Amygdala (tissue), 56 donors: Measurements from ENCODE around the gene ATAD3C.

Experiments
- DNase-seq, 56 donors: peaks; one replicate each; lab custom pipeline; 2025; lab: John Stamatoyannopoulos, UW

ATAD3C gene

DNA sequence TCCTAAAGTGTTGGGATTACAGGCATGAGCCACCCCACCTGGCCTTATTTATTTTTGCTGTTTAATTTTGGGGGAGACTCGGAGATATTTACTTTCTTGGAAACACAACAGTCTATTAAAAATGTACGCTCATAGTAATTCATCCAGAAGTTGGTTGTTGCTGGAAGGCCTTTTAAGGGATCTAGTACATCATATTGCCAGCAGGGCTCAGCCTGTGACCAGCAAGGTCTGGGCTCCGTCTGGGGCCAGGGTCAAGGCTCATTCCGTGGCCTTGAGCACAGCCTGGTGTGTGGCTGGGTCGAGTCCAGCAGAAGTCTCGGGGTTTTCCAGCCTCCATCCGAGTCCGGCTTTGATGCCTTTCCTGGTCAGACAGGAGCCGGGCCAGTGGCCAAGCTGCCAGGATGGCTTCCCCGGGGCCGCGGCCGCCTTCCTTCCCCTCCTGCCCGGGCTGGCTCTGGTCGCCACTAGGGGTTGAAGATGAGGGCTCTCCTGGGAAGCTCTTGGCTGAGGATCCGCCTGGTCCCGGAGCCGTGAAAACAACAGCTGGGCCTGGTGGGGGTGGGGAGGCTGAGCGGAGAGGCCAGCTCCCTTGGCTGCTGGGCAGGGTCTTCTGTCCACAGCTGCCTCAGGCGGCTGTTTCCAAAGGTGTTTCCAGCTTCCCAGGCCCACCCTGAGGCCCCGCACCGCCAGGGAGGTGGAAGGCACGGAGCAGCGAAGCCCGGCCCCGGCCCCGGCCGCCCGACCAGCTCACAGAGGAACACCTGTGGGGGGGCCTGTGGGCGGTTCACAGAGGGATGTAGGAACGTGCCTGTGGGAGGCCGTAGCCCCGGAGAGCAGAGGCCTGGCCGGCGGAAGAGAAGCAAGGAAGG lies 19.1 kb upstream of the ATAD3C start:
- peak in 45 of 56 donors; percentile 35 to 84 (median 66) for DNase-seq

DNA sequence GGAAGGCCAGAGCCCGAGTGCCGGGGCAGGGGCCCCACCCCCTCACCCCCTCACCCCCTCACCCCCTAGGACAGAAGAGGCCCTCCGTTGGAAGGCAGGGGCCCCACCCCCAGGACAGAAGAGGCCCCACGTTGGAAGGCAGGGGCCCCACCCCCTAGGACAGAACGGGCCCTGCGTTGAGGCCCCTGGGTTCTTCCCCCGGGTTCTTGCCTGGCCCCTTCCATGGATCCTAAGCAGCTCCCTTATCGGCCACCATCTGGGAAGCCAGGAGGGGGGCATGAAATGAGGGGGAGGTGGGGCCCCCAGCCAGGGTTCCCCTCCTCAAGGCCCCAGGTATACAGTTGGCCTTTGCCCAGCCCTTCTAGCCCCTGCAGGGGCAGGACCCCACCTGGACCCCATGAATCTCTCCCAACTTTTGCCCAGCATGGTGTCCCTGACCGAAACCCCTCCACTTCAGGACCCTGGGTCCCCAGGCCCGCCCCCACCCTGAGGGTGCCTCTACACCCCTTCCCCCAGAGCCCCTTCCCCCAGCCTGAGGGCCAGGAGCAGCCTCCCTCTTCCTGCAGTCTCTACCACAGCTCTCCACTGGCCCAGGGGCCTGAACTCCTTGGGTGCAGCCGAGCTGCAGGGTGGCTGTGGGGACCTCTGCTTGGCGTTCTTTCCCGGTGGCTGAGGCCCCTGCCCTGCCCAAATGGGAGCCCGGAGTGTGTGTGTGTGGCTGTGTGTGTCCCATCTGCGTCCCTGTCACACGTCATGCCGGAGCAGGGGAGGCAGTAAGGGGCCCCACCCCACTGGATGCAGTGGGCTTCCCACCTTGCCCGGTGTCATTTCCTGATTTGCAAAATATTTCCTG lies 18.3 kb upstream of the ATAD3C start:
- peak in 5 of 56 donors; percentile 29 to 62 (median 55) for DNase-seq

GRCh38 chr1:1431845-1432273 lies 17.6 kb upstream of the ATAD3C start:
- DNase-seq: peak in 14 of 56 donors; percentile 23 to 58 (median 37)

GRCh38 chr1:1432274-1432950 lies 17.1 kb upstream of the ATAD3C start:
- peak in 3 of 56 donors; percentile 30 to 47 (median 40) for DNase-seq

- peak in 50 of 56 donors; percentile 16 to 92 (median 74) for DNase-seq
Measured at GRCh38 chr1:1432951-1433803, 16.3 kb upstream of the ATAD3C start.

DNA sequence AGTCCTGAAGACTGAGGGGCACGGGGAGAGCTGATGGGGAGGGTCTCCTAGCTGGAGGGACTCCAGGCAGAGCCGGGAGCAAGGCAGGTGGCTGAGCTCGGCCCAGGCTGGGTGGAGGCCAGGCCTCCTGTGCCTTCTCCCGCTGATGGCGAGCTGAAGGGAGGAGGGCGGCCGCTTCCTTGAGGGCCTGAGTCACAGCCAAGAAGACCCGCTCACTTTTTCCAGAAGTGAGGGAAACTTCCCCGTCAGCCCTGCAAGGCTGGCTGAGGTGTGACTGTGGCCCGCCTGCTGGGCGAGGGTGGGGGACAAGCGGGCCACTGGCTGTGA lies 15.7 kb upstream of the ATAD3C start:
- peak in 7 of 56 donors; percentile 44 to 67 (median 54) for DNase-seq

DNA sequence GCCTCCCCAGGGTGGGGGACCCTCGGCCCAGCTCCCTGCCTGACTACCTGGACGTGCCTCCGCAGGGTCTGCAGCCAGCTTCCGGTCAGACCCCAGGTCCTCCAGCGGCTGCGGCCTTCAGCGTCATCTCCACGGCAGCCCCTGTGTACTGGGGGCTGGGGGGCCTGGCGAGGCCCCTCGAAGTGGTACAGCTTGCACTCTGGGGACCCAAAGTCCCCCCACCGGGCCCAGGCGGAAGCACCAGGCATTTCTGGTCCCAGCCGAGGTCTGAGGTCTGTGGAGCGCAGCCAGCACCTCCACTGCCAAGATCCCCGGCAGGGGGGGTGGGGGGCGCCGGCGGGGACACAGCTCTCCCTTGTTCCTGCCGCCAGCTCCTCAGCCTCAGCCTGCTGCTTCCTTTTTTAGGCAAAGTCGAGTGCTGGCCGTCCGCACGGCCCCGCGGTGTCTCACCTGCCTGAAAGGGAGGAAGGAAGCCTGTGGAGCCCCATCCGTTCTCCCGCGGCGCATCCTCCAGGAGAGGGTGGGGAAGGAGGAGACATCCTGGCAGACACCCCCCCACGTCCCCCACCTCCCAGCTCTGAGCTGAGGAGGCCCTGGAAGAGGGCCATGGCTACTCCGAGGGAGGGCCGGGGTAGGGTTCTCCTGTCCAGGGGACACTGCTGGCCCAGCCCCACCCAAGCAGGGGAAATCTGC lies 15.2 kb upstream of the ATAD3C start:
- DNase-seq: peak in 53 of 56 donors; percentile 19 to 88 (median 73)

DNA sequence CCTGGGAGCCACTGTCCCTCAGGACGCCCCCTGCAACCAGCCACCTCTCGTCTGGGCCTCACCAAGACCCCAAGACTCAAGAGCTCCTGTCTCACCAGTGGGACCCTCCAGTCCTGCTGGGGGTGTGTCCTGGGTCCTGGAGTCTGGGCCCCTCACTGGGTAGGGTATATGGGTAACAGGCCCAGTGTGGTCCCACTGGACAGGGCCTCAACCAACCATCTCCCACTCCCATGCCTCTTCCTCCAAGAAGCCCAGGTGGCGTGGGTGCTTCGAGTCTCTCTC lies 14.7 kb upstream of the ATAD3C start:
- DNase-seq: no peak

- DNase-seq: peak in 38 of 56 donors; percentile 25 to 86 (median 60)
Measured at GRCh38 chr1:1435106-1435903, 14.2 kb upstream of the ATAD3C start, which contains the start of gene VWA1. TSS of gene VWA1 (plus strand) at chr1:1435690. CDS start at chr1:1435749, 59 bp downstream.

DNA sequence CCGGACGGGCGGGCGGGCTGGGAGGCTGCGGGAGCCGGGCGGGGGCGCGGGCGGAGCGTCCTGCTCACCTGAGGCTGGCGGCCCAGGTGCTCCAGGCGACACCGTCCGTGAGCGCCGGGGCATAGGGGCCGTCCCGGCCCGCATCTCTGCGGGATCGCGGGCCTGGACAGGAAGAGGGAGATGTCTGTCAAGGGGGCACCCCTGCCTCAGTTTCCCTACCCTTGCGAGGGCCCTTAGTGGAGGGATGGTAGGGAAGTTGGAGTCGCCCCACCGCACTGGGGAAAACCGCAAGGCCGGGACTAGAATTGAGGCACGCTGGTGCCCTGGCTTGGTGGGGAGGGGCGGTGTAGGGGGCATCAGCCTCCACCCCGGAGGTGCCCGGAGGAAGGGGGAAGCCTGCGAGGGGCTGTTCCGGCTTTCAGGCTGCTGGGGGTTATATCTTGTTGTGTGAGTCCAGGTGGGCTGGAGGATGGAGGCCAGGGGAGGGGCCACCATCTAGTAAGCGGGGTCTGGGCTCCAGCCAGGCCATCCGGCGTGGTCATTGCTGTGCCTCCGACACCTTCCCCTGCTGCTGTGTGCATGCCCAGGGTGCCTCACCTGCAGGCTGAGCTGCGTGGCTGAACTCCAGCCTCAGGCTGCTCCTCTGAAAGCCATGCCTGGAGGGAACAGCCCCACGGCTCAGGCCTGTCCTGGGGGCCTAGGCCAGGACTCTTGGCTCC lies 13.4 kb upstream of the ATAD3C start:
- no peak for DNase-seq

DNA sequence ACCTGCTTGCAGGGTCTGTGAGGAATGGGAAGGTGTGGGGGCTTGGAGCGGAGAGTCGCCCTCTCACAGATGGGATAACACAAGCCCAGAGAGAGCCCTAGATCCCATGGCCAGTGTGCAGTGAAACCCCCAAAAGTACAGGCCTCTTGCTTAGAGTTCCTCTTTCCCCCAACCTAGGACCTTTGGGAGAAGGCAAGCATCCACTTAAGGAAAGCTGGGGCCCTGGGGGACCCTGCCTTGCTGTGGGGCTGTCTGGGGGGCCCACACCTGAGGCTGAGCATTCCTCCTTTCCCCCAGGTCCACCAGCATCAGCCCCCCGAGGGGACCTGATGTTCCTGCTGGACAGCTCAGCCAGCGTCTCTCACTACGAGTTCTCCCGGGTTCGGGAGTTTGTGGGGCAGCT lies 12.9 kb upstream of the ATAD3C start:
- DNase-seq: no peak

DNA sequence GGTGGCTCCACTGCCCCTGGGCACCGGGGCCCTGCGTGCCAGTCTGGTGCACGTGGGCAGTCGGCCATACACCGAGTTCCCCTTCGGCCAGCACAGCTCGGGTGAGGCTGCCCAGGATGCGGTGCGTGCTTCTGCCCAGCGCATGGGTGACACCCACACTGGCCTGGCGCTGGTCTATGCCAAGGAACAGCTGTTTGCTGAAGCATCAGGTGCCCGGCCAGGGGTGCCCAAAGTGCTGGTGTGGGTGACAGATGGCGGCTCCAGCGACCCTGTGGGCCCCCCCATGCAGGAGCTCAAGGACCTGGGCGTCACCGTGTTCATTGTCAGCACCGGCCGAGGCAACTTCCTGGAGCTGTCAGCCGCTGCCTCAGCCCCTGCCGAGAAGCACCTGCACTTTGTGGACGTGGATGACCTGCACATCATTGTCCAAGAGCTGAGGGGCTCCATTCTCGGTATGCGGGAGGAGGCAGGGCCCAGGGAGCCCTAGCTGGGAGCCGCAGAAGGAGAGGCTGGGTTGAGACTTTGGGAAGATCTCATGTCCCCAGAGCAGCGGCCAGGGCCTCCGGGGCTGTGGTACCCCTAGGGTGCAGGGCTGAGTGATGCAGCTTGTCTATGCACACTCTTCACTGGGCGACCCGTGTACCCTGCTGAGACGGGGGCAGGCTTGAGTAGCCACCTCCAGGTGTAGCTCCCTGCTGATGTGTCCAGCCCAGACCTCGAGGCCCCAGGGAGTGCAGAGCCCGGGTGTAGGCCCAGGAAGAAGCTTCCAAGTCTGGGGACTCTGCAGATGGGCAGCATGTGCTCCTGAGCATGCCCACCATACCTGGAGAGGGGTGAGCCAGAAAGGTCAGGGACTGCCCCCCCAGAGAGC lies 12.2 kb upstream of the ATAD3C start:
- no peak for DNase-seq

DNA sequence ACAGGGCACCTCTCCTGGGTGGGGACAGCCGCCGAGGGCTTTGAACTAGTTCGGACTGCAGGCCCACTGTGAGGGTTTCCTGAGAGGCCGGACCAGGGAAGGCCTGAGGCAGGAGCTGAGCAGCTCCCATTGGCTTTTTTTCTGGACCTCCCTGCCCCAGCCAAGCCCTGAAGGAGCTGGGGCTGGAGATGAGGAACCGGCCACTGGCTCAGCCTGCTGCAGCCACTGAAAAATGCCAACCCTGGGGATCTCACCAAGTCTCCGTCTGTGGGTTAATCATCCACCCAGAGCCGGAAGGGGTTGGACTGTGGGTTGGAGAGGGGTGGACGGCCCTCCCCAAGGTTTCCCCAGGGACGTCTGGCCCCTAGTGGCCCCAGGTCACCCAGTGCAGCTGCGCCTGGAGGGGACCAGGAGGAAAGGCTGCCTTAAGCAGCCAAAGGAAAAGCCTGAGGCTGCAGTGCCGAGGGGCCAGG lies 11.5 kb upstream of the ATAD3C start:
- DNase-seq: no peak

- no peak for DNase-seq
Measured at GRCh38 chr1:1438531-1439381, 10.7 kb upstream of the ATAD3C start.

GRCh38 chr1:1439546-1440261 lies 9.8 kb upstream of the ATAD3C start:
- no peak for DNase-seq
